K562 (cell line): Measurements from ENCODE around the gene VANGL1. TPM values are rescaled to one million over a fixed set of nuclear protein-coding genes. Genes with fewer than 3 reads are reported as not detected.
A peak's percentile ranks its signal among the peaks of the same experiment; 100 is the strongest.

ENCODE experiments used
- ATAC-seq: fragments of 200-7000 bp; cut with Tn5 transposase; 3 replicates; pipeline ENCODE4 v1.9.1; 2020; ENCODE audit warnings: moderate library complexity
- BruUV-seq: library from RNA; stranded (reverse); fragments of 400-500 nt; replicated peaks from 2 replicates; lab custom pipeline; 2021; lab: Mats Ljungman, UMichigan
- CTCF ChIA-PET: fragments of 300-600 bp; formaldehyde crosslinking; extraction: SDS; loops from one replicate; lab custom pipeline; 2021; ENCODE audit warnings: low intra/inter-chr PET ratio; lab: Yijun Ruan, JAX
- POLR2A ChIA-PET: fragments of 300-600, 350-650 bp; sonication (Branson Sonifier 250); formaldehyde crosslinking; extraction: SDS; loops from one replicate; lab custom pipeline; 2021; ENCODE audit warnings: antibody characterized with exemption, inconsistent platforms; lab: Yijun Ruan, JAX
- DNase-seq, 4 experiments: peaks; one replicate each; pipeline versions ENCODE4 v3.0.0 to v3.0.0-alpha.2; 2011 to 2018; ENCODE audit warnings: low spot score in 3 of 4, mixed read lengths in 3 of 4; ENCODE audit errors: extremely low read depth in 1 of 4
- FAIRE-seq: peaks from 2 replicates; lab custom pipeline; 2011; peaks lifted over from hg19 to GRCh38; lab: Jason Lieb, UNC
- H2AFZ ChIP-seq: 2 replicates; pipeline ENCODE4 v1.6.0; 2011; ENCODE audit warnings: low read depth, low read length, control low read depth, inconsistent platforms
- H3K27ac ChIP-seq: fragments of 200-600 bp; 3 replicates; pipeline ENCODE4 v1.8.0; 2011; ENCODE audit warnings: low read depth, mild to moderate bottlenecking, control low read depth, inconsistent platforms, low read length, moderate library complexity, mixed read lengths; ENCODE audit errors: extremely low read depth
- H3K27me3 ChIP-seq, 2 experiments: fragments of 300-600 bp in 1 of 2; 2 replicates in 1 of 2; 3 replicates in 1 of 2; pipeline versions ENCODE4 v1.6.0 to v1.8.0; 2011; ENCODE audit warnings: inconsistent platforms in 2 of 2, low read length in 2 of 2, mild to moderate bottlenecking in 1 of 2, mixed read lengths in 1 of 2, moderate library complexity in 1 of 2; ENCODE audit not compliant: control insufficient read depth in 2 of 2, insufficient read depth in 2 of 2
- H3K36me3 ChIP-seq: fragments of 300-600 bp; 3 replicates; pipeline ENCODE4 v1.8.0; 2011; ENCODE audit warnings: mild to moderate bottlenecking, low read length, inconsistent platforms; ENCODE audit not compliant: control insufficient read depth, insufficient read depth
- H3K4me1 ChIP-seq, 2 experiments: fragments of 200-600 bp in 1 of 2; replicated peaks in 1 of 2; 2 replicates in 1 of 2; 3 replicates in 1 of 2; pipeline versions ENCODE4 v1.5.1 to v1.8.0; 2011; ENCODE audit warnings: inconsistent platforms in 2 of 2, low read length in 2 of 2, mild to moderate bottlenecking in 1 of 2, mixed read lengths in 1 of 2, moderate library complexity in 1 of 2; ENCODE audit not compliant: control insufficient read depth in 2 of 2, insufficient read depth in 2 of 2
- H3K4me2 ChIP-seq: 2 replicates; pipeline ENCODE4 v1.6.1; 2011; ENCODE audit warnings: low read length, control low read depth, inconsistent platforms, mixed read lengths; ENCODE audit not compliant: insufficient read depth
- H3K4me3 ChIP-seq: fragments of 200-600 bp; sonication (generic), shearing (Covaris generic); 2 replicates; pipeline ENCODE4 v1.5.1; 2016; ENCODE audit warnings: control low read depth, inconsistent platforms
- H3K79me2 ChIP-seq: fragments of 200-600 bp; 3 replicates; pipeline ENCODE4 v1.8.0; 2011; ENCODE audit warnings: low read length, inconsistent platforms; ENCODE audit not compliant: control insufficient read depth, insufficient read depth
- H3K9ac ChIP-seq, 2 experiments: 2 replicates each; pipeline versions ENCODE4 v1.6.0 to v1.6.1; 2011; ENCODE audit warnings: low read depth in 2 of 2, low read length in 2 of 2, control low read depth in 1 of 2, inconsistent platforms in 1 of 2, mild to moderate bottlenecking in 1 of 2, mixed read lengths in 1 of 2; ENCODE audit not compliant: insufficient read depth in 1 of 2
- H3K9me1 ChIP-seq: one replicate; pipeline ENCODE4 v1.6.0; 2011; ENCODE audit warnings: inconsistent platforms, mild to moderate bottlenecking, low read length, moderate library complexity; ENCODE audit not compliant: control insufficient read depth, insufficient read depth
- H3K9me3 ChIP-seq: replicated peaks from 2 replicates; pipeline ENCODE4 v1.5.1; 2011; ENCODE audit warnings: low read depth, low read length, inconsistent platforms; ENCODE audit not compliant: control insufficient read depth, insufficient read depth
- H4K20me1 ChIP-seq: replicated peaks from 2 replicates; pipeline ENCODE4 v1.6.1; 2011; ENCODE audit warnings: low read length, inconsistent platforms, mixed read lengths; ENCODE audit not compliant: control insufficient read depth, insufficient read depth
- CEBPB ChIP-seq: fragments of 450-650 bp; IDR thresholded peaks from 2 replicates; pipeline ENCODE4 v1.6.1; 2016; ENCODE audit warnings: missing genetic modification characterization, missing compliant biosample characterization
- CEBPG ChIP-seq, 3 experiments: fragments of 200-800 bp in 1 of 3; sonication (Bioruptor generic) in 1 of 3; sonication (generic) in 1 of 3; formaldehyde crosslinking in 1 of 3; IDR thresholded peaks in 2 of 3; conservative IDR thresholded peaks in 1 of 3; 2 replicates each; pipeline versions ENCODE4 v1.6.1 to v1.8.0; 2016 to 2022; ENCODE audit warnings: missing compliant biosample characterization in 2 of 3, missing genetic modification characterization in 2 of 3, mild to moderate bottlenecking in 1 of 3, missing genetic modification reagents in 1 of 3
- CHD7 ChIP-seq: fragments of 200-600 bp; sonication (generic); IDR thresholded peaks from one replicate; pipeline ENCODE4 v1.6.1; 2012; ENCODE audit warnings: mild to moderate bottlenecking, low read depth, low read length, inconsistent platforms
- FUS ChIP-seq: fragments of 200-400 bp; formaldehyde crosslinking; optimal IDR thresholded peaks from 2 replicates; pipeline ENCODE3; 2017; ENCODE audit warnings: low read depth, low read length
- MAFF ChIP-seq: IDR thresholded peaks from 2 replicates; pipeline ENCODE4 v1.6.1; 2012; ENCODE audit warnings: low read length, improper control_type of control experiment
- PHB2 ChIP-seq: fragments of 450-650 bp; IDR thresholded peaks from 2 replicates; pipeline ENCODE4 v1.6.1; 2017; ENCODE audit warnings: low read depth
- XRCC5 ChIP-seq: fragments of 200-400 bp; formaldehyde crosslinking; IDR thresholded peaks from 2 replicates; pipeline ENCODE4 v1.6.1; 2017; ENCODE audit warnings: low read depth, mild to moderate bottlenecking, low read length
- ZNF133 ChIP-seq: fragments of 250-450 bp; sonication (Bioruptor Pico); IDR thresholded peaks from 2 replicates; pipeline ENCODE4 v1.4.0; 2020; ENCODE audit warnings: mild to moderate bottlenecking
- ZNF263 ChIP-seq: sonication (generic); formaldehyde crosslinking; IDR thresholded peaks from 2 replicates; pipeline ENCODE4 v1.8.0; 2022; ENCODE audit warnings: mild to moderate bottlenecking, missing genetic modification reagents, borderline replicate concordance
- ZNF3 ChIP-seq: fragments of 250-450 bp; sonication (Bioruptor Pico); IDR thresholded peaks from 2 replicates; pipeline ENCODE4 v1.5.0; 2021; ENCODE audit warnings: mild to moderate bottlenecking, moderate library complexity
- ZNF354B ChIP-seq: fragments of 250-450 bp; sonication (Bioruptor Pico); IDR thresholded peaks from 2 replicates; pipeline ENCODE4 v1.4.0; 2020
- ZNF436 ChIP-seq: fragments of 250-450, 450-650 bp; sonication (Bioruptor Pico); formaldehyde crosslinking; IDR thresholded peaks from 2 replicates; pipeline ENCODE4 v1.7.0; 2020; ENCODE audit warnings: mild to moderate bottlenecking
- ZNF77 ChIP-seq: fragments of 250-450 bp; sonication (Bioruptor Pico); IDR thresholded peaks from 2 replicates; pipeline ENCODE4 v1.5.0; 2020
- WGBS: fragments of 100-300 bp; shearing (Covaris generic); methylation state at CpG from one replicate; pipeline ENCODE4 v1.1.6; 2016; ENCODE audit warnings: low coverage, mixed read lengths; ENCODE audit not compliant: insufficient coverage; ENCODE audit errors: missing lambda C conversion rate; 5-methylcytosine and 5-hydroxymethylcytosine counted together
- in situ Hi-C: fragments of 300-500 bp; cut with MboI; formaldehyde crosslinking; loops from 4 replicates; pipeline ENCODE4 v1.15.0; 2018; ENCODE audit warnings: inconsistent platforms, mixed read lengths
- intact Hi-C: fragments of 100-400 bp; cut with micrococcal nuclease; formaldehyde crosslinking; loops from 2 replicates; pipeline ENCODE4 v1.14.2; 2022
- polyA plus RNA-seq, 8 experiments: library from polyadenylated mRNA; depleted of rRNA in 4 of 8; stranded (reverse) in 5 of 8; unstranded in 3 of 8; fragments of >200 nt; fragmentation: Nextera tagmentation in 2 of 8; fragmentation: Illumina TruSeq in 1 of 8; extraction: Ambion mirVana in 2 of 8; extraction: Trizol in 1 of 8; gene quantifications; 2 replicates each; pipeline versions ENCODE4 v1.2.1 to v1.2.3, GENCODE V29; 2011 to 2014; ENCODE audit warnings: inconsistent platforms in 1 of 8, missing spikeins in 1 of 8
- total RNA-seq, 7 experiments: library from RNA; depleted of rRNA in 6 of 7; stranded (reverse); fragments of >200 nt in 6 of 7; fragmentation: Illumina TruSeq in 2 of 7; extraction: Trizol in 2 of 7; gene quantifications; 2 replicates each; pipeline versions ENCODE4 v1.2.1 to v1.2.3, GENCODE V29; 2011 to 2021; ENCODE audit warnings: low replicate concordance in 1 of 7

VANGL1 gene
- total and polyA plus RNA-seq, 9 of the 15 experiments (the other 6 are each of a cell fraction or from before 2014, with no cell fraction given) = 0.90 to 12.8 (median 9.6) TPM

GRCh38 chr1:115727706-115728249 lies 86.0 kb downstream of the VANGL1 start:
- DNase-seq (no peak), ATAC-seq (no peak), FAIRE-seq (no peak)
- no peaks in the 10 kb centered on the region for H3K36me3 ChIP-seq
- no peaks in the 10 kb centered on the region for H3K4me1 ChIP-seq
- H3K9me3 ChIP-seq = no peaks in the 10 kb centered on the region
- H2AFZ ChIP-seq = no peak overlapping the region
- H3K79me2 ChIP-seq = no peaks in the 10 kb centered on the region
- no peak overlapping the region for H3K27ac ChIP-seq
- peaks cover 3% of the 10 kb centered on the region for H4K20me1 ChIP-seq
- no TSS peak for BruUV-seq
- H3K9ac ChIP-seq = no peak overlapping the region
- no peak overlapping the region for H3K4me3 ChIP-seq
- H3K27me3 ChIP-seq = peaks cover 7 to 8% of the 10 kb centered on the region in 2 experiments; a peak in 4 of 5 replicates
- H3K9me1 ChIP-seq = no peaks in the 10 kb centered on the region
- intact Hi-C loops = no loop called here
- 2% methylated on average over 7 of the region's 7 CpGs for WGBS
- in situ Hi-C loops = no loop called here
- no peak overlapping the region for H3K4me2 ChIP-seq
- POLR2A ChIA-PET = interaction anchor here (0.7 kb wide), 1 partner anchor 9 kb away, joined by 5 read pairs; no protein-coding TSS in a partner anchor
- CTCF ChIA-PET = no interaction called here
- no peak for TF ChIP-seq FUS
- no peak for TF ChIP-seq ZNF263 (CRISPR knock-in tag)
- TF ChIP-seq ZNF133 (CRISPR knock-in tag) = no peak
- TF ChIP-seq ZNF436 (CRISPR knock-in tag) = no peak
- no peak for TF ChIP-seq XRCC5
- TF ChIP-seq ZNF3 (CRISPR knock-in tag) = no peak
- TF ChIP-seq CHD7 = no peak
- TF ChIP-seq CEBPB (tag) = peak; percentile 77
- TF ChIP-seq ZNF77 (CRISPR knock-in tag) = no peak
- no peak for TF ChIP-seq MAFF
- no peak for TF ChIP-seq ZNF354B (CRISPR knock-in tag)
- no peak for TF ChIP-seq PHB2
- no peak for TF ChIP-seq CEBPG (CRISPR knock-in tag; IDR thresholded peaks at IDR 0.05)
- TF ChIP-seq CEBPG (tag; conservative IDR thresholded peaks at IDR 0.05 in 1 of 2, IDR thresholded peaks at IDR 0.05 in 1 of 2) = peak; percentile 41 to 83; a peak in 3 of 4 replicates
